Kidney epithelial cell (primary cell): ENCODE results near the gene ZNF275. TPM values are rescaled to one million over a fixed set of nuclear protein-coding genes. Genes with fewer than 3 reads are reported as not detected.

Experiments
- total RNA-seq: library from RNA; depleted of rRNA; stranded (reverse); fragments of >200 nt; gene quantifications from 2 replicates; pipeline ENCODE4 v1.2.3, GENCODE V29; 2015

Gene ZNF275
- total RNA-seq, 1 donor from 2014 or later = 10.5 TPM

Other genes with a start within 250 kb of the ZNF275 start
- gene MAGEA1, start 154.9 kb upstream of the ZNF275 start, total RNA-seq = not detected in 2 replicates
- not detected in 2 replicates for gene PNMA6F, start 12.4 kb upstream of the ZNF275 start, total RNA-seq
- not detected in 2 replicates for gene PNMA6E, start 67.2 kb downstream of the ZNF275 start, total RNA-seq
- gene ZFP92, start 77.3 kb downstream of the ZNF275 start, total RNA-seq = 1.8 and 1.9 TPM in 2 replicates
- gene TREX2, start 111.9 kb downstream of the ZNF275 start, total RNA-seq = 1.1 TPM in 1 of 2 replicates, not detected in the other
- gene HAUS7, start 136.4 kb downstream of the ZNF275 start, total RNA-seq = 19.9 and 25.8 TPM in 2 replicates
- gene BGN, start 160.8 kb downstream of the ZNF275 start, total RNA-seq = 6.2 and 10.3 TPM in 2 replicates
- gene ATP2B3, start 183.5 kb downstream of the ZNF275 start, total RNA-seq = not detected in 2 replicates